ENCODE measurements around the gene TAS1R1.
"Not testable (repeated sequence)": the region's sequence is repeated elsewhere in the genome, so short reads cannot be mapped to it uniquely, and the experiment has no call there.

The TAS1R1 gene

DNA sequence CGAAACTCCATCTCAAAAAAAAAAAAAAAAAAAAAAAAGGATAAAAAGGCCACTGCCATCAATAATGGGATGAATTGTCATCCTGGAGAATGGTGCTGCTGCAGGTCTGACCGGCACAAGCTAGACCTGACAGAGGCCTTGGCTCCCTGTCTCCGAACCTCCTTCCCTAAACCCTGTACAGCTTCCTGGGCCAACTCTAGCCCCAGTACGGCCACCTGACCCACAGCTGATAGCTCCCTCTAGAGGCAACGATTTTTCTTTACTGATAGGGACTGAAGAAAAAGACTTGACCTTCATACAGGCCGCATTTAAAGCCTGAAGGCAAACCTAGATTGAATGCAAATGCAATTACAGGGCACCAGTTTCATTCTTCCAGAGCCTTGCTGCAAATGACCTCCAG lies 31.5 kb upstream of the TAS1R1 start:
- no peak for DNase-seq

GRCh38 chr1:6526316-6526715 lies 28.8 kb upstream of the TAS1R1 start:
- DNase-seq = no peak

GRCh38 chr1:6528492-6528891 lies 26.6 kb upstream of the TAS1R1 start:
- DNase-seq = no peak

GRCh38 chr1:6530504-6531160 lies 24.5 kb upstream of the TAS1R1 start:
- DNase-seq = no peak

DNA sequence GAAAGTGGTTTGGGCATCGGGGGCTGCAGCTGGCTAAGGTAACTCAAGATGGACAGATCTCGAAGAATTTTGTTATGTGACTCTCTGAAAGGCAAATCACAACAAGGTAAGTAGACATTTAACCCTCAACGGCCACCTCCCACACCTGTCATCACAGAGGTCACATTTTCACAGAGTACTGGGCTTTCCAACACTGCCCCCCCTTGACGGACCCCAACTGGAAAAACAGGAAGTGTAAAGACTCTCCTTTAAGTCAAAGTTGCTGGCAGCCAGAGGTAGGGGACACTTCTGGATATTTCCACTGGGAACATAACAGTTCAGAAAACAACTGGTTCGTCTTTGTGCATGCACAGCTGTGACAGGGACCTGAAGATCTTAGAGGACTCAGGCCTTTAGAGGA lies 23.1 kb upstream of the TAS1R1 start:
- no peak for DNase-seq

DNA sequence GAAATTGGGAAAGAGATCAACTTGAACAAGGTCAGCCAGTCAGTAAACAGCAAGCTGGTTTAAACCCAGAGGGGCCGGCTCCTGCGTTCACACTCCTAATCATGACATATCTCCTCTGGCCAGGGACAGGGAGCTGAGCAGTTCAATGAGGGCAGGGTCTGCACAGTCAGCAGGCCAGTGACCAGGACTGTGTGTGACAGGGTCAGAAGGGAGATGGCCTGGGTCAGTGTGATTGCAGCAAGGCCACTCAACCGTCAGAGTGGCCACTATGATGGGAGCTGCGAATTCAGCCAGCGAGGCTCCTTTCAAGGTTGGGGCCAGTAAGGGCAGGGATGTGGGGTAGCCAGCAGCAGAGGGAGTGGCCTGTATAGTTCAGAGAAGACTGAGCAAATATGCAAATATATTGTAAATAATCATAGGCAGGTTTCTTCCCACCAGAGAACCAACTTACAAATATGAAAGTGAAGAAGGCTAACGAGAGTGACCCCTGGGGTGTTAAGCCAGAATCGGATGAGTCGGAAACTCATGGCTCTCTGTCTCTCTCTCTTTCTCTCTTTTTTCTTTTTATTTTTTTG lies 20.8 kb upstream of the TAS1R1 start:
- no peak for DNase-seq

- DNase-seq = no peak
Measured at GRCh38 chr1:6535214-6535613, 19.9 kb upstream of the TAS1R1 start.

- DNase-seq = no peak
Measured at GRCh38 chr1:6536291-6536690, 18.8 kb upstream of the TAS1R1 start.

GRCh38 chr1:6538956-6539355 lies 16.2 kb upstream of the TAS1R1 start:
- no peak for DNase-seq

DNA sequence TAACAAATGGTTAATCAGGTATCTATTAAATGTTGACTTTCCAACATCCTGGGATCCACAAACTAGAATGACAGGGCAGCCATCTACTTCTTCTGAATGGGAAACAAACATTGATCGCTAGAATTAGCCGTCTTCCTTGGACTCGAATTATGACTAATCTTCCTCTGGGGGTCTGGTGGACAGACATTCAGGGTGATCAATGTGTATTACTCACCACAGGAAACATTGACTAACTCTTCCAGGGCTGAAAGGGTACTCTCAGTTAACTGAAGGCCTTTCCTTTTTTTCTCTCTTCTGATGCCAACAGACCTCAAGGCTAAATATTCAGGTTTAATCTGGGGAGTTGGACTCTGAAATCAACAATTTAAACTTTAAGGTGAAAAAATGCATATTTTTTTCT lies 10.3 kb upstream of the TAS1R1 start:
- DNase-seq = no peak

GRCh38 chr1:6545276-6546112 lies 9.6 kb upstream of the TAS1R1 start:
- DNase-seq = no peak

- DNase-seq = no peak
Measured at GRCh38 chr1:6546326-6546725, 8.8 kb upstream of the TAS1R1 start.

DNA sequence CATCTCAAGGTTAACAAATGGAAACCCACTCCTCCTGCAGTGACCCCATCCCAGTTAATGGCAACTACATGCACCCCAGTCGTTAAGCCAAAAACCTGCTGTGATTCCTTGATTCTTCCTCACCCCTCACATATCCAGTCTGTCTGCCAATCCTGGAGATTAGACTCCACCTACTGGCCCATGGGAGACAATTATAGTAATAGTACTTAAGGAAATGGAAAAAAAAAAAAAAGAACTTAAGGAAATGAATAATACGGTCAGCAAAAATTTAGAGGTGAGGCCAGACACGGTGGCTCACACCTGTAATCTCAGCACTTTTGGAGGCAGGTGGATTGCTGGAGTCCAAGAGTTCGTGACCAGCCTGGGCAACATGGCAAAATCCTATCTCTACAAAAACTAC lies 7.8 kb upstream of the TAS1R1 start:
- DNase-seq = no peak

- DNase-seq = peak; percentile 84 to 85
Measured at GRCh38 chr1:6554031-6554906, 838 bp upstream of the TAS1R1 start, which contains the start of gene NOL9. TSS of gene NOL9 (minus strand) at chr1:6554513. CDS start at chr1:6554502, 11 bp downstream.

GRCh38 chr1:6557597-6557996 lies 2.5 kb downstream of the TAS1R1 start:
- no peak for DNase-seq

GRCh38 chr1:6559161-6559560 lies 4.1 kb downstream of the TAS1R1 start:
- DNase-seq = not testable (repeated sequence)

DNA sequence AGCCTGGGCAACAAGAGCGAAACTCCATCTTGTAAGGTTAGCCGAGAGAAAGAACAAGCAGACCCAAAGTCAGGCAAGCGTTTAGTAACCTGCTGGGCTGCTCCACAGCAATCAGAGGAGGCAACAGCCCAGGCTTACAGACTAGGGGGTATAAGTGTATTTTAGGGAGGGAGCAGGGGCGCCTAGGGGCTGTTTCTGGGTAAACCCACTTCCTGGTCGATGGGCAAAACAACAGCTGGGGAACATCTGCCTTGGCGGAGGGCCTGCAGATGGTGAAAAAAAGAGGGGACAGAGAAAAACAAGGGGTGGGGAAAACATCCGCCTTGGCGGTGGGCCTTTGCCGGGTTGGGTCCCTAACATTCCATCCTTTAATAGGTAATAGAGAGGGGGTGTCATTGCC lies 5.2 kb downstream of the TAS1R1 start:
- no peak for DNase-seq

DNA sequence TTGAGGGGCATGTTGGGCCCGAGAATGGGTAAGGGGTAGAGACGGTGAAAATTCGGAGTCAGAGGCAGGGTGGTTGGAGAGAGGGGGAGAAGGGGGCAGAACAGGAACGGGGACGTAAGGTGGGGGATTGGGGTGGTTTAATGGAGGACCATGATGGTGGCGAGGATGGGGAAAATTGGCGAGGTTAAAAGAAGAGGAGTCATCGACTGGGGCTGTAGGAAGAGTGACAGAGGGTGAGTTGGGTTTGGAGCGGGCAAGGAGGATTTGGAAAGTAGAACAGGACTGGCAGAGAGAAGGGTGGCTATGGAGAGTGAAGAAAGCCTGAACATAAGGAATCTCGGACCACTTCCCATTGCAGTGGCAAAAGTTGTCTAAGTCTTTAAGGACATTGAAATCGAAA lies 13.9 kb downstream of the TAS1R1 start:
- DNase-seq = no peak

DNA sequence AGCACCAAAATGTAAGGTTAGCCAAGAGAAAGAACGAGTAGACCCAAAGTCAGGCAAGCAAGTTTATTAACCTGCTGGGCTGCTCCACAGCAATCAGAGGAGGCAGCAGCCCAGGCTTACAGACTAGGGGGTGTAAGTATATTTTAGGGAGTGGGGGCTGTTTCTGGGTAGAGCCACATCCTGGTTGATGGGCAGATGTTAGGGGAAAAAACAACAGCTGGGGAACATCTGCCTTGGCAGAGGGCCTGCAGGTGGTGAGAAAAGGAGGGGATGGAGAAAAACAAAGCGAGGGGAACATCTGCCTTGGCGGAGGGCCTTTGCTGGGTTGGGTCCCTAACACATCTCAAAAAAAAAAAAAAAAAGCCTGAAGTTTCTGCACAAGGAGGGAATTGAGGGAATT lies 15.0 kb downstream of the TAS1R1 start:
- no peak for DNase-seq

GRCh38 chr1:6570987-6571386 lies 15.9 kb downstream of the TAS1R1 start:
- no peak for DNase-seq

GRCh38 chr1:6572653-6573383 lies 17.7 kb downstream of the TAS1R1 start:
- DNase-seq = no peak

GRCh38 chr1:6574025-6574620 lies 19.0 kb downstream of the TAS1R1 start:
- no peak for DNase-seq

All from bone marrow (tissue), 2 donors.